Neural progenitor cell (in vitro differentiated cells): ENCODE results near the gene TMEM139.

ENCODE experiments used
- EZH2 ChIP-seq: fragments of 200-600 bp; sonication (generic); IDR thresholded peaks from 2 replicates; pipeline ENCODE4 v1.6.1; 2017; ENCODE audit warnings: antibody characterized with exemption, mild to moderate bottlenecking, moderate library complexity
- TF ChIP-seq, protein P1 (sequence below): fragments of 200-600 bp; sonication (generic); IDR thresholded peaks from 2 replicates; pipeline ENCODE4 v1.5.1; 2017; ENCODE audit warnings: antibody characterized with exemption, mild to moderate bottlenecking

DNA sequence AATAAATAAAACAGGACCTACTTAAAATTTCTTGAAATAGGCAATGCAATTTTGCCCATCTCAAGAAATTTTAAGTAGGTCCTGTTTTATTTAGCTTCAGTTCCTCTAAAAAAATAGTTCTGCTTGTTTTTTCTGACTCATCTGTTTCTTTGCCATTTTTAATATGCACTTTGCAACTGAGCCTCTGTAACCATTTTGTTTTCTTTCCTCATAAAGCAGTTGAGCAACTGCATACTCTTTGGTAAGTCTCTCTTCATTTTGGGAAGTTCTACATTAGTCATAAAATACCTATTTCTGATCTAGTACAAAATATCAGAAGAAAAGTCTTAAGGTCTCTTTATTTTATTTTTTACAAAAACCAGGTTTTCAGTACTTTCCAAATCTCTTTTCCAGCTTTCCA, 44.9 kb upstream of the TMEM139 start:
- TF ChIP-seq, protein P1, sequence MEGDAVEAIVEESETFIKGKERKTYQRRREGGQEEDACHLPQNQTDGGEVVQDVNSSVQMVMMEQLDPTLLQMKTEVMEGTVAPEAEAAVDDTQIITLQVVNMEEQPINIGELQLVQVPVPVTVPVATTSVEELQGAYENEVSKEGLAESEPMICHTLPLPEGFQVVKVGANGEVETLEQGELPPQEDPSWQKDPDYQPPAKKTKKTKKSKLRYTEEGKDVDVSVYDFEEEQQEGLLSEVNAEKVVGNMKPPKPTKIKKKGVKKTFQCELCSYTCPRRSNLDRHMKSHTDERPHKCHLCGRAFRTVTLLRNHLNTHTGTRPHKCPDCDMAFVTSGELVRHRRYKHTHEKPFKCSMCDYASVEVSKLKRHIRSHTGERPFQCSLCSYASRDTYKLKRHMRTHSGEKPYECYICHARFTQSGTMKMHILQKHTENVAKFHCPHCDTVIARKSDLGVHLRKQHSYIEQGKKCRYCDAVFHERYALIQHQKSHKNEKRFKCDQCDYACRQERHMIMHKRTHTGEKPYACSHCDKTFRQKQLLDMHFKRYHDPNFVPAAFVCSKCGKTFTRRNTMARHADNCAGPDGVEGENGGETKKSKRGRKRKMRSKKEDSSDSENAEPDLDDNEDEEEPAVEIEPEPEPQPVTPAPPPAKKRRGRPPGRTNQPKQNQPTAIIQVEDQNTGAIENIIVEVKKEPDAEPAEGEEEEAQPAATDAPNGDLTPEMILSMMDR: no peak
- TF ChIP-seq EZH2: no peak
